HEK293 (cell line): ENCODE data around the gene ANKRD40CL.

ENCODE experiments used
- CTCF ChIP-seq: fragments of 450-650 bp; formaldehyde crosslinking; IDR thresholded peaks from 2 replicates; pipeline ENCODE4 v1.5.1; 2016; ENCODE audit warnings: missing biosample characterization, missing genetic modification characterization
- ZBTB48 ChIP-seq: fragments of 450-650 bp; formaldehyde crosslinking; IDR thresholded peaks from 2 replicates; pipeline ENCODE4 v1.5.1; 2016; ENCODE audit warnings: missing biosample characterization, missing genetic modification characterization

- TF ChIP-seq CTCF (tag by site-specific recombination) (no peak), ZBTB48 (tag by site-specific recombination) (no peak)
Observed at GRCh38 chr17:50767030-50767429, 288 bp downstream of the ANKRD40CL start.
